Activated naive CD8-positive, alpha-beta T cell treated with anti-CD3 and anti-CD28 coated beads, Interleukin-2, amount 50 U/mL, for 24 hours (primary cell): ENCODE data around the gene AARS1.
A peak's percentile ranks its signal among the peaks of the same experiment; 100 is the strongest.
"Not testable (repeated sequence)": the region's sequence is repeated elsewhere in the genome, so short reads cannot be mapped to it uniquely, and the experiment has no call there.

Experiments used
- ATAC-seq: fragments of 150-1000 bp; cut with Tn5 transposase; one replicate; pipeline ENCODE4 v1.10.0; 2021
- DNase-seq: peaks from one replicate; pipeline ENCODE4 v3.0.0; 2021
- H3K27ac Mint-ChIP-seq: one replicate; pipeline ENCODE4 v1.8.0; 2021; ENCODE audit warnings: mild to moderate bottlenecking, mixed read lengths
- H3K27me3 Mint-ChIP-seq: one replicate; pipeline ENCODE4 v1.8.0; 2021; ENCODE audit warnings: mixed read lengths
- H3K36me3 Mint-ChIP-seq: one replicate; pipeline ENCODE4 v1.8.0; 2021; ENCODE audit warnings: low read depth, mixed read lengths
- H3K4me1 Mint-ChIP-seq: one replicate; pipeline ENCODE4 v1.8.0; 2021; ENCODE audit warnings: mixed read lengths
- H3K4me3 Mint-ChIP-seq: one replicate; pipeline ENCODE4 v1.8.0; 2021; ENCODE audit warnings: mild to moderate bottlenecking, moderate library complexity, mixed read lengths
- H3K9me3 Mint-ChIP-seq: one replicate; pipeline ENCODE4 v1.8.0; 2021; ENCODE audit warnings: mixed read lengths

The AARS1 gene

GRCh38 chr16:70289229-70290094, at the start of gene AARS1:
AARS1 (minus strand) TSS chr16:70289506; CDS start chr16:70282763, 6,743 bp downstream.
- H3K36me3 Mint-ChIP-seq, result peaks cover 21% of the 10 kb centered on the region
- H3K9me3 Mint-ChIP-seq, result no peaks in the 10 kb centered on the region
- DNase-seq (peak; percentile 93), ATAC-seq (peak; percentile 99)
- H3K27me3 Mint-ChIP-seq, result peaks cover 2% of the 10 kb centered on the region
- peak within 1 kb of the TSS; percentile 99 for H3K27ac Mint-ChIP-seq
- peaks cover 38% of the 10 kb centered on the region for H3K4me1 Mint-ChIP-seq
- H3K4me3 Mint-ChIP-seq, result peak within 1 kb of the TSS; percentile 98

GRCh38 chr16:70337814-70338213, 48.5 kb upstream of the AARS1 start:
- Mint-ChIP-seq H3K27ac (no peak overlapping the region), H3K36me3 (peaks cover 13% of the 10 kb centered on the region), H3K9me3 (no peaks in the 10 kb centered on the region), H3K4me3 (no peak overlapping the region), H3K4me1 (no peaks in the 10 kb centered on the region), H3K27me3 (no peaks in the 10 kb centered on the region)
- no peak for ATAC-seq
- no peak for DNase-seq

DNA sequence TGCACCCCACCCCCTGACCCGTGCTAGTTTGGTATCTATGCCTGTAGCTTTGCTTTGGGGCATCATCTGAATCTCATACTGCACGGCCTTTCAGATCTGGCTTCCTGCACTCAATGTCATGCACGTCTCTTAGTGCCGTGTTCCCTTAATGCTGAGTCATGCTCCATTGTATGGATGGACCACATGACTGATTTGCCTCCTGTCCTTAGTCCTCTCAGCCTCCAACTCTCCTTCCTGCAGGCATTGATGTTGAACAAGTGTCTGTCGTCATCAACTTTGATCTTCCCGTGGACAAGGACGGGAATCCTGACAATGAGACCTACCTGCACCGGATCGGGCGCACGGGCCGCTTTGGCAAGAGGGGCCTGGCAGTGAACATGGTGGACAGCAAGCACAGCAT, 43.4 kb upstream of the AARS1 start:
- DNase-seq, H3K4me1 Mint-ChIP-seq, H3K9me3 Mint-ChIP-seq, H3K27me3 Mint-ChIP-seq, H3K4me3 Mint-ChIP-seq, ATAC-seq: not testable (repeated sequence)
- Mint-ChIP-seq H3K36me3 (peaks cover 19% of the 10 kb centered on the region), H3K27ac (peak overlapping the region; percentile 59)

DNA sequence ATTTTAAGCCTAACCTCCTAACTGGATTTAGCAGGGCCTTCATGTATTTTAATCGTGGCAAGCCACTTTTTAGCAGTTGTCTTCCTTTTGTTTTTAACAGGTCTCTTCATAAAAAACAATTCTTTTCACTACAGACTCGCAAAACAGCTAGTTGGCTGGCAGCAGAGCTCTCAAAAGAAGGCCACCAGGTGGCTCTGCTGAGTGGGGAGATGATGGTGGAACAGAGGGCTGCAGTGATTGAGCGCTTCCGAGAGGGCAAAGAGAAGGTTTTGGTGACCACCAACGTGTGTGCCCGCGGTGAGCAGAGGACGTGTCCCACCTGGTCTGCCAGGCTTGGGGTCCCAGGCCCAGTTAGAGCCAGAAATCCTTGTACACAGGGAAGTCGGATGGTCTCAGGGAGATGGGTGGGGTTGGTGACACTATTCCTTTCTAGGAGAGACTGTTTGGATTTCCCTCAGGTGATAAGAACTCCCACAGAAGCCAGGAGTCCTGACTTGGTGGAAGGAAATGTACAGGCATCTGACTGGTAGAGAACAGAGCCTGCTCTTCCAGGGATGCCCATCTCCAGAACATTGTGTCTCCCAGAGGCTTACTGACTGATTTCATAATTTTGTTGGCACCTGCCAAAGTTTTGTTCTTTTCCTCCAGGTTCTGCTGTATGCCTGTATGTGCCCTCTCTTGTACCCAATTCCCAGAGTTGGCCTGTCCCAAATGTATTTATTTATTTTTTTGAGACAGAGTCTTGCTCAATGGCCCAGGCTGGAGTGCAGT, 42.5 kb upstream of the AARS1 start:
- DNase-seq, result no peak
- Mint-ChIP-seq H3K9me3 (no peaks in the 10 kb centered on the region), H3K27ac (no peak overlapping the region), H3K27me3 (no peaks in the 10 kb centered on the region), H3K4me1 (no peaks in the 10 kb centered on the region), H3K36me3 (peaks cover 19% of the 10 kb centered on the region), H3K4me3 (no peak overlapping the region)
- no peak for ATAC-seq

DNA sequence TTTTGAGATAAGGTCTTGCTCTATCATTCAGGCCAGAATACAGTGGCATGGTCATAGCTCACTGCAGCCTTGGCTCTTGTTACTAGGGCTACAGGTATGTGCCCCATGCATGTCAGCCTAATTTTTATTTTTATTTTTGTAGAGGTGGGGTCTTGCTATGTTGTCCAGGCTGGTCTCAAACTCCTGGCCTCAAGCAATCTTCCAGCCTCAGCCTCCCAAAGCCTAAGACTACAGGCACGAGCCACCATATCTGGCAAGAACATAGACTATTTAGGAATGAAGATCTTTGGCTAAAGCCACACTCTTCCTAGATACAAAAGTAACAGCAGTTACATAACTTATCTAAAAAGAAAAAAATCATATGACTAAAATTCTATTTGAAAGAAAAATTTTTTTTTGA, 41.8 kb upstream of the AARS1 start:
- no peaks in the 10 kb centered on the region for H3K9me3 Mint-ChIP-seq
- no peaks in the 10 kb centered on the region for H3K4me1 Mint-ChIP-seq
- H3K27ac Mint-ChIP-seq, result no peak overlapping the region
- peaks cover 20% of the 10 kb centered on the region for H3K36me3 Mint-ChIP-seq
- ATAC-seq (no peak), DNase-seq (no peak)
- H3K27me3 Mint-ChIP-seq, result no peaks in the 10 kb centered on the region
- no peak overlapping the region for H3K4me3 Mint-ChIP-seq

GRCh38 chr16:70324998-70325747, 35.9 kb upstream of the AARS1 start:
- Mint-ChIP-seq H3K4me1 (no peaks in the 10 kb centered on the region), H3K27ac (no peak overlapping the region), H3K27me3 (no peaks in the 10 kb centered on the region), H3K4me3 (no peak overlapping the region), H3K36me3 (peaks cover 12% of the 10 kb centered on the region), H3K9me3 (no peaks in the 10 kb centered on the region)
- no peak for DNase-seq
- ATAC-seq, result no peak

DNA sequence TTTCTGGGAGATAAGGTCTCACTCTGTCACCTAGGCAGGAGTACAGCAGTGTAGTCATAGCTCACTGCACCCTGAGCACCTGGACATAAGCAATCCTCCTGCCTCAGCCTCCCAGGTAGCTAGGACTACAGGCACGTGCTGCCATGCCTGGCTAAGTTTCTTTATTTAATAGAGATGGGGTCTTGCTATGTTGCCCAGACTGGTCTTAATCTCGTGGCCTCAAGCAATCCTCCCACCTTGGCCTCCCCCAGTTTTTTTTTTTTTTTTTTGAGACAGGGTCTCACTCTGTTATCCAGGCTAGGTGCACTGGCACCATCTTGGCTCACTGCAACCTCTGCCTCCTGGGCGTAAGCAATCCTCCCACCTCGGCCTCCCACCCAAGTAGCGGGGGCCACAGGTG, 30.8 kb upstream of the AARS1 start:
- no peak for DNase-seq

DNA sequence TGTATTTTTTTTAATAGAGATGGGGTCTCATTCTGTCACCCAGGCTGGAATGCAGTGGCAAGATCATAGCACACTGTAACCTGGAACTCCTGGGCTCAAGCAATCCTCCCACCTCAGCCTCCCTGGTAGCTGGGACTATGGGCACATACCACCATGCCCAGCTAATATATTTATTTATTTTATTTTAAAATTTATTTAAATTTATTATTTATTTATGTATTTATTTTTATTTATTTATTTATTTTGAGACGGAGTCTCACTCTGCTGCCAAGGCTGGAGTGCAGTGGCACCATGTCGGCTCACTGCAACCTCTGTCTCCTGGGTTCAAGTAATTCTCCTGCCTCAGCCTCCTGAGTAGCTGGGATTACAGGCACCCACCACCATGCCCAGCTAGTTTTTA, 18.4 kb upstream of the AARS1 start:
- not testable (repeated sequence) for H3K9me3 Mint-ChIP-seq, DNase-seq, ATAC-seq, H3K4me3 Mint-ChIP-seq, H3K27ac Mint-ChIP-seq, H3K27me3 Mint-ChIP-seq, H3K36me3 Mint-ChIP-seq
- H3K4me1 Mint-ChIP-seq, result peaks cover 12% of the 10 kb centered on the region

More for the DNA sequence above, 30.8 kb upstream of the AARS1 start:
- Mint-ChIP-seq H3K4me3 (no peak overlapping the region), H3K27ac (no peak overlapping the region), H3K9me3 (no peaks in the 10 kb centered on the region), H3K36me3 (peaks cover 7% of the 10 kb centered on the region), H3K4me1 (no peaks in the 10 kb centered on the region), H3K27me3 (no peaks in the 10 kb centered on the region)
- no peak for ATAC-seq

GRCh38 chr16:70306880-70307279, 17.6 kb upstream of the AARS1 start:
- H3K4me1 Mint-ChIP-seq, result peaks cover 19% of the 10 kb centered on the region
- ATAC-seq, result no peak
- no peak overlapping the region for H3K27ac Mint-ChIP-seq
- DNase-seq, result no peak
- no peaks in the 10 kb centered on the region for H3K27me3 Mint-ChIP-seq
- no peaks in the 10 kb centered on the region for H3K9me3 Mint-ChIP-seq
- peaks cover 13% of the 10 kb centered on the region for H3K36me3 Mint-ChIP-seq
- no peak overlapping the region for H3K4me3 Mint-ChIP-seq

- H3K4me3 Mint-ChIP-seq, result no peak overlapping the region
- ATAC-seq, result no peak
- no peak for DNase-seq
These were observed 15.7 kb upstream of the AARS1 start for GRCh38 chr16:70304892-70305448.

GRCh38 chr16:70302745-70303144, 13.4 kb upstream of the AARS1 start:
- Mint-ChIP-seq H3K27ac (no peak overlapping the region), H3K4me3 (no peak overlapping the region), H3K27me3 (no peaks in the 10 kb centered on the region), H3K9me3 (peaks cover 10% of the 10 kb centered on the region), H3K4me1 (peaks cover 47% of the 10 kb centered on the region), H3K36me3 (peaks cover 32% of the 10 kb centered on the region)
- DNase-seq (no peak), ATAC-seq (no peak)

More at GRCh38 chr16:70304892-70305448, 15.7 kb upstream of the AARS1 start:
- H3K27me3 Mint-ChIP-seq, result no peaks in the 10 kb centered on the region
- peaks cover 27% of the 10 kb centered on the region for H3K36me3 Mint-ChIP-seq
- H3K4me1 Mint-ChIP-seq, result peaks cover 33% of the 10 kb centered on the region
- H3K9me3 Mint-ChIP-seq, result peaks cover 10% of the 10 kb centered on the region
- H3K27ac Mint-ChIP-seq, result peak overlapping the region; percentile 5

DNA sequence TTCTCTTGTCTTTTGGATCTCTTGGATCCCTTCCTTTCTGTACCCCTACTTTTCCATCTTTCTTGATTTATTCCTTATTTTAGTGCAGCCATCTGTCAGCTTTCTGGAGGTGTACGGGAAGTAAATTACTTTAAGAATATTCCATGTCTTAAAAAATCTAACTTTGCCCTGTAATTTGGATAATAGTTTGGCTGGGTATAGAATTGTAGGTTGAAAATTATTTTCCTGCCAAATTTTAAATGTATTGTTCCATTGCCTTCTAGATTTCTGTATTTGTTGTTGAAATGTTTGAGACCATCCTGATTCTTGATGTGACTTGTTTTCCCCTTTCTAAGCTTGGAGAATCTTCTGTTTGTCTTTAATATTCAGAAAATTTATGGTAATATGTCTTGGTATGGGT, 11.8 kb upstream of the AARS1 start:
- Mint-ChIP-seq H3K27ac (no peak overlapping the region), H3K36me3 (peaks cover 32% of the 10 kb centered on the region), H3K4me3 (no peak overlapping the region), H3K27me3 (no peaks in the 10 kb centered on the region), H3K9me3 (peaks cover 10% of the 10 kb centered on the region), H3K4me1 (peaks cover 47% of the 10 kb centered on the region)
- DNase-seq (no peak), ATAC-seq (no peak)

- ATAC-seq (peak; percentile 93), DNase-seq (peak; percentile 76)
- Mint-ChIP-seq H3K4me3 (peak within 1 kb of the TSS; percentile 88), H3K27ac (peak within 1 kb of the TSS; percentile 94), H3K4me1 (peaks cover 37% of the 10 kb centered on the region), H3K9me3 (peaks cover 10% of the 10 kb centered on the region), H3K27me3 (no peaks in the 10 kb centered on the region), H3K36me3 (peaks cover 29% of the 10 kb centered on the region)
These were observed 10.0 kb upstream of the AARS1 start, which contains the start of gene DDX19B for GRCh38 chr16:70298988-70299938. DDX19B (plus strand) TSS chr16:70299186; CDS start chr16:70299298, 112 bp downstream.
